Measurements from ENCODE around the gene LHX3.

Gene LHX3

GRCh38 chr9:136205707-136205992, 722 bp upstream of the LHX3 start:
- no peak for DNase-seq

GRCh38 chr9:136204145-136204805, 653 bp downstream of the LHX3 start:
- DNase-seq: no peak

- no peak for DNase-seq
Observed at GRCh38 chr9:136203408-136204144, 1.4 kb downstream of the LHX3 start.

GRCh38 chr9:136202454-136203407, 2.2 kb downstream of the LHX3 start:
- no peak for DNase-seq

GRCh38 chr9:136201609-136202453, 3.1 kb downstream of the LHX3 start:
- no peak for DNase-seq

- DNase-seq: no peak
Observed at GRCh38 chr9:136201174-136201573, 3.8 kb downstream of the LHX3 start.

- DNase-seq: no peak
Observed at GRCh38 chr9:136200424-136200823, 4.5 kb downstream of the LHX3 start.

- DNase-seq: no peak
Observed at GRCh38 chr9:136199391-136200288, 5.3 kb downstream of the LHX3 start.

- no peak for DNase-seq
Observed at GRCh38 chr9:136198605-136199083, 6.3 kb downstream of the LHX3 start.

GRCh38 chr9:136197930-136198604, 6.9 kb downstream of the LHX3 start:
- no peak for DNase-seq

GRCh38 chr9:136197084-136197875, 7.6 kb downstream of the LHX3 start:
- no peak for DNase-seq

GRCh38 chr9:136196404-136197083, 8.4 kb downstream of the LHX3 start:
- no peak for DNase-seq

GRCh38 chr9:136194540-136194939, 10.4 kb downstream of the LHX3 start:
- no peak for DNase-seq

- no peak for DNase-seq
Observed at GRCh38 chr9:136193891-136194279, 11.0 kb downstream of the LHX3 start.

GRCh38 chr9:136193127-136193890, 11.6 kb downstream of the LHX3 start:
- no peak for DNase-seq

GRCh38 chr9:136192289-136193126, 12.4 kb downstream of the LHX3 start:
- no peak for DNase-seq

- no peak for DNase-seq
Observed at GRCh38 chr9:136191960-136192286, 13.0 kb downstream of the LHX3 start.
